Measurements from ENCODE around the gene SMARCA2. TPM values are rescaled to one million over a fixed set of nuclear protein-coding genes. Genes with fewer than 3 reads are reported as not detected.
A peak's percentile ranks its signal among the peaks of the same experiment; 100 is the strongest.

Gene SMARCA2
- total RNA-seq, 1 donor from 2014 or later: 131 TPM

GRCh38 chr9:2116073-2116472 is 100.9 kb downstream of the SMARCA2 start:
- Mint-ChIP-seq H3K27me3 (no peaks in the 10 kb centered on the region), H3K36me3 (peaks cover 24% of the 10 kb centered on the region), H3K9me3 (no peaks in the 10 kb centered on the region), H3K4me3 (no peak overlapping the region), H3K4me1 (ENCODE audit: unreplicated experiment) (no peaks in the 10 kb centered on the region), H3K27ac (no peak overlapping the region)
- peak; percentile 65 for TF ChIP-seq CTCF (conservative IDR thresholded peaks at IDR 0.05)
- DNase-seq (ENCODE audit: extremely low spot score, unreplicated experiment): no peak

GRCh38 chr9:2117527-2117926 is 102.4 kb downstream of the SMARCA2 start:
- H3K36me3 Mint-ChIP-seq: peaks cover 21% of the 10 kb centered on the region
- no peaks in the 10 kb centered on the region for H3K27me3 Mint-ChIP-seq
- no peaks in the 10 kb centered on the region for H3K9me3 Mint-ChIP-seq
- no peak overlapping the region for H3K4me3 Mint-ChIP-seq
- no peak for TF ChIP-seq CTCF (conservative IDR thresholded peaks at IDR 0.05)
- no peaks in the 10 kb centered on the region for H3K4me1 Mint-ChIP-seq (ENCODE audit: unreplicated experiment)
- no peak overlapping the region for H3K27ac Mint-ChIP-seq
- no peak for DNase-seq (ENCODE audit: extremely low spot score, unreplicated experiment)

GRCh38 chr9:2119566-2119965 is 104.4 kb downstream of the SMARCA2 start:
- H3K36me3 Mint-ChIP-seq: peaks cover 22% of the 10 kb centered on the region
- no peaks in the 10 kb centered on the region for H3K27me3 Mint-ChIP-seq
- no peak overlapping the region for H3K4me3 Mint-ChIP-seq
- no peak for TF ChIP-seq CTCF (conservative IDR thresholded peaks at IDR 0.05)
- no peaks in the 10 kb centered on the region for H3K4me1 Mint-ChIP-seq (ENCODE audit: unreplicated experiment)
- H3K9me3 Mint-ChIP-seq: no peaks in the 10 kb centered on the region
- DNase-seq (ENCODE audit: extremely low spot score, unreplicated experiment): no peak
- H3K27ac Mint-ChIP-seq: no peak overlapping the region

GRCh38 chr9:2120926-2121689 is 106.0 kb downstream of the SMARCA2 start:
- Mint-ChIP-seq H3K4me3 (no peak overlapping the region), H3K36me3 (peaks cover 33% of the 10 kb centered on the region), H3K27ac (no peak overlapping the region), H3K4me1 (ENCODE audit: unreplicated experiment) (no peaks in the 10 kb centered on the region), H3K9me3 (no peaks in the 10 kb centered on the region), H3K27me3 (no peaks in the 10 kb centered on the region)
- DNase-seq (ENCODE audit: extremely low spot score, unreplicated experiment): no peak
- TF ChIP-seq CTCF (conservative IDR thresholded peaks at IDR 0.05): no peak

GRCh38 chr9:2122299-2122698 is 107.2 kb downstream of the SMARCA2 start:
- no peak overlapping the region for H3K27ac Mint-ChIP-seq
- H3K4me1 Mint-ChIP-seq (ENCODE audit: unreplicated experiment): peaks cover 5% of the 10 kb centered on the region
- H3K4me3 Mint-ChIP-seq: no peak overlapping the region
- peaks cover 38% of the 10 kb centered on the region for H3K36me3 Mint-ChIP-seq
- no peaks in the 10 kb centered on the region for H3K9me3 Mint-ChIP-seq
- no peaks in the 10 kb centered on the region for H3K27me3 Mint-ChIP-seq
- no peak for DNase-seq (ENCODE audit: extremely low spot score, unreplicated experiment)
- TF ChIP-seq CTCF (conservative IDR thresholded peaks at IDR 0.05): no peak
